Heart left ventricle (tissue), 13 donors: ENCODE results near the gene CXCL14.

Source experiments
- CTCF ChIP-seq, 12 donors: fragments of 200-600 bp; sonication (generic) in 4 of 12; IDR thresholded peaks; one replicate each; pipeline versions ENCODE4 v1.5.0 to v1.8.0; 2018 to 2022; ENCODE audit warnings: antibody characterized with exemption in 12 of 12, mild to moderate bottlenecking in 5 of 12
- POLR2A ChIP-seq, 2 donors: fragments of 450-650 bp; IDR thresholded peaks; one replicate each; pipeline ENCODE4 v1.6.1; 2017; ENCODE audit warnings: antibody characterized with exemption in 2 of 2, mild to moderate bottlenecking in 2 of 2, moderate library complexity in 2 of 2
- donor health status: ischemic (EF 13 %, LVEDD 7.1; RV severe dilation, severe dysfunction).
- donor health status: DM: no; HTN: yes; CAD: no.
- donor health status: DM: no; HTN: no; CAD: no.
- donor health status: ischemic (EF 25% LVEDD 6.9; RV normal size, moderate dysfunction).
- donor health status: ischemic (EF 25% LVEDD 5.7; RV mildly dilated, moderate dysfunction).
- donor health status: ischemic (EF 35%, LVEDD 5.7; RV mildly dilated, moderate dysfunction).
- donor health status: nonischemic (EF 11% LVEDD 7.7; RV severe dilation, severe dysfunction).
- donor health status: DM: yes; HTN: yes; CAD: no.
- donor health status: PGD.
- donor health status: ischemic (EF 29% LVEDD 5.4; RV normal size, mild dysfunction).
- donor health status: nonischemic (EF 23%, LVEDD 6.1; RV moderate dilation, normal function).

GRCh38 chr5:135533334-135533733, 45.5 kb downstream of the CXCL14 start:
- TF ChIP-seq POLR2A (IDR thresholded peaks at IDR 0.05), result no peak
- no peak for TF ChIP-seq CTCF (IDR thresholded peaks at IDR 0.05)
